ENCODE data around the gene KLHL10. TPM values are rescaled to one million over a fixed set of nuclear protein-coding genes. Genes with fewer than 3 reads are reported as not detected.

KLHL10 gene
- total and polyA plus RNA-seq, 10 donors, result 0.03 to 2.1 (median 0.20) TPM; not detected in 5

- Histone ChIP-seq H3K36me3 (no peaks in the 10 kb centered on the region), H3K9me3 (no peaks in the 10 kb centered on the region), H3K27ac (peak within 1 kb of the TSS in 7 of 8 donors; percentile 40 to 85 (median 69)), H3K27me3 (replicated peaks in 1 of 7) (peaks cover 0 to 31% (median 0%) of the 10 kb centered on the region in 7 donors), H3K4me3 (peak within 1 kb of the TSS; percentile 64 to 89 (median 74)), H3K4me1 (peaks cover 12 to 43% (median 29%) of the 10 kb centered on the region in 6 donors)
- DNase-seq, result no peak
- TF ChIP-seq CTCF (IDR thresholded peaks at IDR 0.05 in 8 of 11, conservative IDR thresholded peaks at IDR 0.05 in 3 of 11) (no peak), POLR2AphosphoS5 (IDR thresholded peaks at IDR 0.05) (peak in 1 of 3 donors; percentile 10), POLR2A (IDR thresholded peaks at IDR 0.05) (no peak)
- intact Hi-C loops (cut with DNase I; ENCODE audit: low total_unique reads), result no loop called here
- 1 to 7% (median 4%) methylated on average over 21 to 35 of the region's 35 CpGs for WGBS, 5 donors
Observed at GRCh38 chr17:41812381-41813151, 25.1 kb upstream of the KLHL10 start, which contains the start of gene FKBP10. FKBP10 (plus strand) TSS chr17:41813004; CDS start chr17:41813035, 31 bp downstream.

- 44 to 54% (median 51%) methylated on average over 10 to 12 of the region's 12 CpGs for WGBS, 5 donors
- H3K27me3 ChIP-seq (replicated peaks in 1 of 7), result peaks cover 0 to 31% (median 0%) of the 10 kb centered on the region in 7 donors
- TF ChIP-seq POLR2A (IDR thresholded peaks at IDR 0.05) (no peak), POLR2AphosphoS5 (IDR thresholded peaks at IDR 0.05) (no peak), CTCF (IDR thresholded peaks at IDR 0.05 in 8 of 11, conservative IDR thresholded peaks at IDR 0.05 in 3 of 11) (no peak)
- H3K4me3 ChIP-seq, result peak overlapping the region; percentile 64 to 89 (median 74)
- H3K36me3 ChIP-seq, result no peaks in the 10 kb centered on the region
- intact Hi-C loops (cut with DNase I; ENCODE audit: low total_unique reads), result no loop called here
- H3K4me1 ChIP-seq, result peaks cover 12 to 43% (median 29%) of the 10 kb centered on the region in 6 donors
- H3K9me3 ChIP-seq, result no peaks in the 10 kb centered on the region
- peak overlapping the region in 6 of 8 donors; percentile 38 to 81 (median 52) for H3K27ac ChIP-seq
- DNase-seq, result no peak
Observed at GRCh38 chr17:41813152-41813680, 24.4 kb upstream of the KLHL10 start.

- H3K4me3 ChIP-seq, result peak overlapping the region in 3 of 8 donors; percentile 64 to 89 (median 74)
- no peaks in the 10 kb centered on the region for H3K9me3 ChIP-seq
- DNase-seq, result no peak
- 73 to 94% (median 87%) methylated on average over 9 of the region's 9 CpGs for WGBS, 5 donors
- peaks cover 0 to 31% (median 0%) of the 10 kb centered on the region in 7 donors for H3K27me3 ChIP-seq (replicated peaks in 1 of 7)
- peaks cover 12 to 43% (median 29%) of the 10 kb centered on the region in 6 donors for H3K4me1 ChIP-seq
- TF ChIP-seq CTCF (IDR thresholded peaks at IDR 0.05 in 8 of 11, conservative IDR thresholded peaks at IDR 0.05 in 3 of 11), result no peak
- TF ChIP-seq POLR2AphosphoS5 (IDR thresholded peaks at IDR 0.05), result no peak
- no peak for TF ChIP-seq POLR2A (IDR thresholded peaks at IDR 0.05)
- no peaks in the 10 kb centered on the region for H3K36me3 ChIP-seq
- peak overlapping the region in 3 of 8 donors; percentile 46 to 81 (median 50) for H3K27ac ChIP-seq
- intact Hi-C loops (cut with DNase I; ENCODE audit: low total_unique reads), result no loop called here
Observed at GRCh38 chr17:41813699-41814124, 23.9 kb upstream of the KLHL10 start.

- Histone ChIP-seq H3K27me3 (replicated peaks in 1 of 7) (peaks cover 0 to 31% (median 0%) of the 10 kb centered on the region in 7 donors), H3K9me3 (no peaks in the 10 kb centered on the region), H3K4me1 (peaks cover 12 to 43% (median 29%) of the 10 kb centered on the region in 6 donors), H3K4me3 (no peak overlapping the region), H3K27ac (no peak overlapping the region), H3K36me3 (no peaks in the 10 kb centered on the region)
- TF ChIP-seq POLR2AphosphoS5 (IDR thresholded peaks at IDR 0.05) (no peak), POLR2A (IDR thresholded peaks at IDR 0.05) (no peak), CTCF (IDR thresholded peaks at IDR 0.05 in 8 of 11, conservative IDR thresholded peaks at IDR 0.05 in 3 of 11) (no peak)
- 36 to 89% (median 65%) methylated on average over 1 of the region's 1 CpG for WGBS, 5 donors
- intact Hi-C loops (cut with DNase I; ENCODE audit: low total_unique reads), result no loop called here
- no peak for DNase-seq
Observed at GRCh38 chr17:41814195-41814594, 23.4 kb upstream of the KLHL10 start.
